ENCODE results near the gene FIGLA.

FIGLA gene

GRCh38 chr2:70790136-70790828 lies at the start of gene FIGLA:
Gene FIGLA, minus strand, starts transcription at chr2:70790643. Its CDS starts 5 bp downstream, at chr2:70790638.
- DNase-seq, result no peak

GRCh38 chr2:70837980-70838925 lies 47.8 kb upstream of the FIGLA start:
- DNase-seq, result no peak

- DNase-seq, result no peak
Measured at GRCh38 chr2:70835643-70836042, 45.2 kb upstream of the FIGLA start, which contains the start of gene CD207. Gene CD207, minus strand, starts transcription at chr2:70835816. Its CDS starts 40 bp downstream, at chr2:70835776.

GRCh38 chr2:70834881-70835280 lies 44.4 kb upstream of the FIGLA start:
- DNase-seq, result no peak

- DNase-seq, result no peak
Measured at GRCh38 chr2:70834106-70834505, 43.7 kb upstream of the FIGLA start.

- no peak for DNase-seq
Measured at GRCh38 chr2:70833246-70833645, 42.8 kb upstream of the FIGLA start.

GRCh38 chr2:70832386-70832785 lies 41.9 kb upstream of the FIGLA start:
- DNase-seq, result no peak

- DNase-seq, result no peak
Measured at GRCh38 chr2:70831861-70832260, 41.4 kb upstream of the FIGLA start.

GRCh38 chr2:70830366-70830765 lies 39.9 kb upstream of the FIGLA start:
- no peak for DNase-seq

GRCh38 chr2:70829916-70830315 lies 39.5 kb upstream of the FIGLA start:
- DNase-seq, result no peak

- peak; percentile 42 to 50 for DNase-seq
Measured at GRCh38 chr2:70828914-70829824, 38.7 kb upstream of the FIGLA start.

GRCh38 chr2:70828115-70828514 lies 37.7 kb upstream of the FIGLA start:
- DNase-seq, result no peak

GRCh38 chr2:70827388-70827787 lies 36.9 kb upstream of the FIGLA start:
- no peak for DNase-seq

- no peak for DNase-seq
Measured at GRCh38 chr2:70826696-70827350, 36.4 kb upstream of the FIGLA start.

GRCh38 chr2:70823249-70823648 lies 32.8 kb upstream of the FIGLA start:
- no peak for DNase-seq

- DNase-seq, result no peak
Measured at GRCh38 chr2:70822843-70823242, 32.4 kb upstream of the FIGLA start.

GRCh38 chr2:70820499-70820898 lies 30.1 kb upstream of the FIGLA start, which contains the start of gene CLEC4F:
Gene CLEC4F, minus strand, starts transcription at chr2:70820599. Its CDS starts 76 bp downstream, at chr2:70820523.
- DNase-seq, result no peak

GRCh38 chr2:70817284-70817954 lies 27.0 kb upstream of the FIGLA start:
- no peak for DNase-seq

- no peak for DNase-seq
Measured at GRCh38 chr2:70816726-70817125, 26.3 kb upstream of the FIGLA start.

GRCh38 chr2:70808983-70809958 lies 18.8 kb upstream of the FIGLA start:
- no peak for DNase-seq

GRCh38 chr2:70807828-70808118 lies 17.3 kb upstream of the FIGLA start:
- DNase-seq, result no peak

Data from SW 1271 (cell line).